ENCODE data around the gene APBA1.

- TF ChIP-seq, protein P1, sequence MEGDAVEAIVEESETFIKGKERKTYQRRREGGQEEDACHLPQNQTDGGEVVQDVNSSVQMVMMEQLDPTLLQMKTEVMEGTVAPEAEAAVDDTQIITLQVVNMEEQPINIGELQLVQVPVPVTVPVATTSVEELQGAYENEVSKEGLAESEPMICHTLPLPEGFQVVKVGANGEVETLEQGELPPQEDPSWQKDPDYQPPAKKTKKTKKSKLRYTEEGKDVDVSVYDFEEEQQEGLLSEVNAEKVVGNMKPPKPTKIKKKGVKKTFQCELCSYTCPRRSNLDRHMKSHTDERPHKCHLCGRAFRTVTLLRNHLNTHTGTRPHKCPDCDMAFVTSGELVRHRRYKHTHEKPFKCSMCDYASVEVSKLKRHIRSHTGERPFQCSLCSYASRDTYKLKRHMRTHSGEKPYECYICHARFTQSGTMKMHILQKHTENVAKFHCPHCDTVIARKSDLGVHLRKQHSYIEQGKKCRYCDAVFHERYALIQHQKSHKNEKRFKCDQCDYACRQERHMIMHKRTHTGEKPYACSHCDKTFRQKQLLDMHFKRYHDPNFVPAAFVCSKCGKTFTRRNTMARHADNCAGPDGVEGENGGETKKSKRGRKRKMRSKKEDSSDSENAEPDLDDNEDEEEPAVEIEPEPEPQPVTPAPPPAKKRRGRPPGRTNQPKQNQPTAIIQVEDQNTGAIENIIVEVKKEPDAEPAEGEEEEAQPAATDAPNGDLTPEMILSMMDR (conservative IDR thresholded peaks at IDR 0.05 in 1 of 2, IDR thresholded peaks at IDR 0.05 in 1 of 2; ENCODE audit: extremely low read depth in 1 of 2, insufficient read depth in 1 of 2, low read depth in 1 of 2, low read length in 2 of 2): no peak
- TF ChIP-seq EZH2 (IDR thresholded peaks at IDR 0.05; ENCODE audit: borderline replicate concordance, low read length): no peak
Measured at GRCh38 chr9:69526699-69527098, 145.5 kb downstream of the APBA1 start.
